Fibroblast of pulmonary artery (primary cell): ENCODE measurements around the gene MTERF4.

Experiments
- DNase-seq: peaks from one replicate; pipeline ENCODE4 v3.0.0-alpha.2; 2010; ENCODE audit warnings: low read depth
- H3K4me3 ChIP-seq: replicated peaks from 2 replicates; pipeline ENCODE4 v1.5.1; 2011; ENCODE audit warnings: low read depth, mild to moderate bottlenecking, control low read depth, low read length, moderate library complexity
- TF ChIP-seq, protein P1 (sequence below): IDR thresholded peaks from 2 replicates; pipeline ENCODE4 v1.5.1; 2011; ENCODE audit warnings: mild to moderate bottlenecking, control low read depth, low read length, inconsistent platforms; ENCODE audit errors: missing control alignments

The MTERF4 gene

DNA sequence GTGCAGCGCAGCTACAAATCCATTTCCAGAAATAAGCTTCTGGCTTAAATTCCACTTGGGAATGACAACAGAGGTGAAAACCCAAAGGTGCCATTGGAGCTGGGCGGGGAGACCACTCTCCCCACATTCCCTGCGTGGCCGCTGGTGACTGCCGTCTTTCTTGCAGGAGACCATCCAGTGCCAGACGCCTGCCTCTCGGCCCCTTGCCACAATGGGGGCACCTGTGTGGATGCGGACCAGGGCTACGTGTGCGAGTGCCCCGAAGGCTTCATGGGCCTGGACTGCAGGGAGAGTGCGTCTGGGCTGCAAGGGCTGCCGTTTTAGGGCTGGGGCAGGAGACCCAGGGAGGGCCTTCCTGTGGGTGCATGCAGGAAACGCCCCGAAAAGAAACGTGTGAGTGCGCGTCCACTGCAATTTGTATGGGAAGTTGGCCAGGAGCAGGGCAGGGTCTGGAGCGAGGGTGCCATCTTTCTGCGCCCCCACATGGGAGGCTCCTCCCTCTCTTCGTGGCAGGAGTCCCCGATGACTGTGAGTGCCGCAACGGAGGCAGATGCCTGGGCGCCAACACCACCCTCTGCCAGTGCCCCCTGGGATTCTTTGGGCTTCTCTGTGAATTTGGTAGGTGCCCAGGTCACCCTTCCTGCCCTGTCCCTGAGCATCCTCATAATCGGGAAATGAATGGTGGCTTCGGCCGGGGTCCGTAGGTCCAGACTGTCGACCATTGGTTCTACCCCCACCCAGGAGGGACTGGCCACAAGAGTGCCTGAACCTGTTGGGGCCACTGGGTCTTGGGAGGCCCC lies 53.7 kb downstream of the MTERF4 start:
- H3K4me3 ChIP-seq: no peak overlapping the region
- no peak for DNase-seq
- TF ChIP-seq, protein P1, sequence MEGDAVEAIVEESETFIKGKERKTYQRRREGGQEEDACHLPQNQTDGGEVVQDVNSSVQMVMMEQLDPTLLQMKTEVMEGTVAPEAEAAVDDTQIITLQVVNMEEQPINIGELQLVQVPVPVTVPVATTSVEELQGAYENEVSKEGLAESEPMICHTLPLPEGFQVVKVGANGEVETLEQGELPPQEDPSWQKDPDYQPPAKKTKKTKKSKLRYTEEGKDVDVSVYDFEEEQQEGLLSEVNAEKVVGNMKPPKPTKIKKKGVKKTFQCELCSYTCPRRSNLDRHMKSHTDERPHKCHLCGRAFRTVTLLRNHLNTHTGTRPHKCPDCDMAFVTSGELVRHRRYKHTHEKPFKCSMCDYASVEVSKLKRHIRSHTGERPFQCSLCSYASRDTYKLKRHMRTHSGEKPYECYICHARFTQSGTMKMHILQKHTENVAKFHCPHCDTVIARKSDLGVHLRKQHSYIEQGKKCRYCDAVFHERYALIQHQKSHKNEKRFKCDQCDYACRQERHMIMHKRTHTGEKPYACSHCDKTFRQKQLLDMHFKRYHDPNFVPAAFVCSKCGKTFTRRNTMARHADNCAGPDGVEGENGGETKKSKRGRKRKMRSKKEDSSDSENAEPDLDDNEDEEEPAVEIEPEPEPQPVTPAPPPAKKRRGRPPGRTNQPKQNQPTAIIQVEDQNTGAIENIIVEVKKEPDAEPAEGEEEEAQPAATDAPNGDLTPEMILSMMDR: no peak

DNA sequence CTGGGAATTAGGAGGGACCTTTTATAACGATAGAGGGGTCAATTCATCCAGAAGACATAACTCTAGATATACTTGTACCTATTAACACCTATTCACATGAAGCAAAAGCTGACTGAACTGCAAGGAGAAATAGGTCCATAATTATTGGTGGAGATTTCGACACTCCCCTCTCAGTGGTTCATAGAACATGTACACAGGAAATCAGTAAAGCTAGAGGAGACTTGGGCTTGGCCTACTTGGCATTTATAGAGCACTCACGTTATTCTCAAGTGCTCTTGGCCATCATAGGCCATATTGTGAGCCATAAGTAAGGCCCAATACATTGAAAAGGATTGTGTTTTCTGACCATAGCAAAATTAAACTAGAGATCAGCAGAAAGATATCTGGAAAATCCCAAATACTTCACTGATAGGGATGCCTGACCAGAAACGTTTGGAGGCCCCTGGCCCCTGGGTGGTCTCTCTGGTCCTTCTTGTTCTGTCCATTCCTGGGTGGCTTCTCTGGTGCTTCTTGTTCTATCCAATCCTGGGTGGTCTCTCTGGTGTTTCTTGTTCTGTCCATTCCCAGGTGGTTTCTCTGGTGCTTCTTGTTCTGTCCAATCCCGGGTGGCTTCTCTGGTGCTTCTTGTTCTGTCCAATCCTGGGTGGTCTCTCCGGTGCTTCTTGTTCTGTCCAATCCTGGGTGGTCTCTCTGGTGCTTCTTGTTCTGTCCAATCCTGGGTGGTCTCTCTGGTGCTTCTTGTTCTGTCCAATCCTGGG lies 54.7 kb downstream of the MTERF4 start:
- DNase-seq: no peak
- H3K4me3 ChIP-seq: no peak overlapping the region
- TF ChIP-seq, protein P1: no peak
